ENCODE results near the gene MAPK6. TPM values are rescaled to one million over a fixed set of nuclear protein-coding genes. Genes with fewer than 3 reads are reported as not detected.

Gene MAPK6
- total and polyA plus RNA-seq, 2 of the 8 experiments (the other 6 are each of a cell fraction or from before 2014, with no cell fraction given) = 22.6 to 108 TPM

DNA sequence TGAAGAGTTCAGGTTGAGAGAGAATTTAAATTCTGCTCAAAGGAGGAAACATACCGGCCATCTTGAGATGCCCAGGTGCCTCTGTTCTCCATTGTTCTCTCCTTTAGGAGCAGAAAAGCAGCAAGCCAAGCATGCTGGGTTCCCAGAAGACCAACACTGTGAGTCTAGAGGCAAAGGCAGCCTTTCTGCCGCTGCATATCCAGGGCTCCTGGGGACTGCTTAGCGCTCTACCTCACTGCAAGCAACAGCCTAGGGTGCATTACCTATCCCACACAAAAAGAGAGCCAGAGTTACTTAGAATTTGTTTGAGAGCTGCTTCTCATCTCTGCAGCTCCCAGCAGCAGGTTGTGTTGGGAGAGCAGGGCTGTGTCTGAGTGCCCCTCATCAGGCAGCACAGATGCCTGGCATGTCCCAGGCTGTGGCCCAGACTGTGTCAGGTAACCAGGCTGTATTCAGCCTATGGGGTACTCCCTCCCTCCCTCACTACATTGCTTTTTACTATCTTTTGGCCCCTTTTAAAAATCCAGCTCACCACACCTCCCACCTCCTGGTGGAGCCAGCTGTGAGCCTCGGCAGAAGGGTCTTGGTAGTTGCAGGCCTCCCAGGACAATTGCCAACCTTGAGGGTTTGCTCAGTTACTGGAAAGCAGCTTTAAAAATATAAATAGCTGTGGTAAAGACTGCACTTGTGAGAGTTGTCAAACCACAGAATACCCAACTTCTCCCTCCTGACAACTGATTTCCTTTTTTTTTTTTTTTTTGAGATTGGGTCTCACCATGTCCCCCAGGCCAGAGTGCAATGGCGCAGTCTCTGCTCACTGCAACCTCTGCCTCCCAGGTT, 63.4 kb downstream of the MAPK6 start:
- no peak overlapping the region for H3K56ac ChIP-seq (replicated peaks; ENCODE audit: insufficient read length, low read depth, low read length)
- 88% methylated on average over 5 of the region's 5 CpGs; no CpG with 5 or more reads in 1 of the 2 experiments for WGBS, 2 experiments (ENCODE audit: extremely low coverage in 1 of 2, insufficient coverage in 1 of 2, insufficient read length in 1 of 2, insufficient replicate concordance in 2 of 2, low coverage in 1 of 2, low lambda C conversion rate in 2 of 2, missing lambda C conversion rate in 1 of 2)
- POLR2A ChIA-PET (ENCODE audit: partially characterized antibody) = interaction anchor here (0.6 to 1.0 kb wide), 2 partner anchors 61 to 1338 kb away, joined by 3 read pairs; no protein-coding TSS in a partner anchor
- H3K36me3 ChIP-seq (ENCODE audit: control insufficient read depth in 2 of 4, insufficient read depth in 4 of 4, low read length in 3 of 4) = no peaks in the 10 kb centered on the region
- H3K9me3 ChIP-seq (ENCODE audit: insufficient read depth in 2 of 2, low read depth in 1 of 2, low read length in 1 of 2) = no peaks in the 10 kb centered on the region
- H3K27ac ChIP-seq (ENCODE audit: low read depth, low read length) = peak overlapping the region; percentile 1; the same call in 1 of the 2 replicates
- no peak overlapping the region for H2BK15ac ChIP-seq (ENCODE audit: low read length)
- no peaks in the 10 kb centered on the region for H3K27me3 ChIP-seq (replicated peaks in 1 of 4; ENCODE audit: control insufficient read depth in 3 of 4, extremely low read depth in 1 of 4, insufficient read depth in 3 of 4, low read length in 3 of 4)
- peak overlapping the region; percentile 92 for H2AFZ ChIP-seq (ENCODE audit: low read length)
- no peaks in the 10 kb centered on the region for H3K79me2 ChIP-seq (ENCODE audit: control insufficient read depth in 1 of 2, insufficient read depth in 2 of 2, low read length in 2 of 2)
- H4K91ac ChIP-seq (replicated peaks; ENCODE audit: insufficient read length, low read length) = peak overlapping the region; percentile 17
- H2BK20ac ChIP-seq (ENCODE audit: low read length) = no peak overlapping the region
- H4K20me1 ChIP-seq (replicated peaks in 1 of 2; ENCODE audit: control insufficient read depth in 1 of 2, insufficient read depth in 2 of 2, low read length in 2 of 2) = no peaks in the 10 kb centered on the region
- H3K14ac ChIP-seq (ENCODE audit: insufficient read length) = no peak overlapping the region
- FAIRE-seq (no peak), DNase-seq (ENCODE audit: low read depth in 1 of 2, low spot score in 2 of 2) (no peak)
- H3K23me2 ChIP-seq (ENCODE audit: low read depth, low read length) = no peaks in the 10 kb centered on the region
- no peak overlapping the region; a peak in 1 of 4 replicates for H3K4me2 ChIP-seq (ENCODE audit: insufficient read depth in 1 of 2, low read depth in 2 of 2, low read length in 2 of 2)
- no peak overlapping the region for H3K9ac ChIP-seq (replicated peaks in 1 of 4; ENCODE audit: extremely low read depth in 1 of 4, low read depth in 3 of 4, low read length in 3 of 4)
- CTCF ChIA-PET (ENCODE audit: partially characterized antibody) = interaction anchor here (0.7 to 3.0 kb wide), 9 partner anchors 8 to 652 kb away, joined by 3 to 8 read pairs (median 4); no protein-coding TSS in a partner anchor
- no peak overlapping the region for H3K4ac ChIP-seq (replicated peaks; ENCODE audit: insufficient read length, low read depth, low read length)
- H2BK5ac ChIP-seq (ENCODE audit: low read depth, low read length) = no peak overlapping the region
- H2BK12ac ChIP-seq (ENCODE audit: low read depth, low read length) = no peak overlapping the region
- peaks cover 0 to 4% (median 1%) of the 10 kb centered on the region in 4 experiments; a peak in 3 of 7 replicates for H3K4me1 ChIP-seq (replicated peaks in 1 of 4; ENCODE audit: control insufficient read depth in 3 of 4, insufficient read depth in 4 of 4, low read length in 3 of 4)
- H3K79me1 ChIP-seq (ENCODE audit: low read depth, low read length) = no peaks in the 10 kb centered on the region
- no peak overlapping the region for H3K23ac ChIP-seq (ENCODE audit: insufficient read length)
- no peak overlapping the region for H4K5ac ChIP-seq (ENCODE audit: insufficient read length, low read depth, low read length)
- no peak overlapping the region for H4K8ac ChIP-seq (ENCODE audit: extremely low read depth, insufficient read depth, low read length)
- H3K4me3 ChIP-seq (ENCODE audit: extremely low read depth in 1 of 4, insufficient read depth in 2 of 4, low read depth in 3 of 4, low read length in 4 of 4) = no peak overlapping the region
- no peak overlapping the region for H2AK5ac ChIP-seq (ENCODE audit: low read depth, low read length)
- no peak overlapping the region for H2BK120ac ChIP-seq (replicated peaks; ENCODE audit: low read depth, low read length)
- 0 out of 2 replicates have a peak overlapping the region, but pooled peaks have one; percentile 16 for H3K18ac ChIP-seq (ENCODE audit: extremely low read depth, low read length)
- TF ChIP-seq BRCA1 (IDR thresholded peaks at IDR 0.05; ENCODE audit: low read depth, low read length) = no peak
- TF ChIP-seq KDM5A (IDR thresholded peaks at IDR 0.05; ENCODE audit: low read length) = no peak
- TF ChIP-seq PHF8 (conservative IDR thresholded peaks at IDR 0.05; ENCODE audit: low read depth, low read length) = no peak
- TF ChIP-seq EZH2 (IDR thresholded peaks at IDR 0.05; ENCODE audit: low read depth, low read length, severe bottlenecking) = no peak
- TF ChIP-seq ATF2 (IDR thresholded peaks at IDR 0.05; ENCODE audit: low read length) = no peak
- TF ChIP-seq SIX5 (IDR thresholded peaks at IDR 0.05; ENCODE audit: low read depth, low read length) = no peak
- TF ChIP-seq, protein P1, sequence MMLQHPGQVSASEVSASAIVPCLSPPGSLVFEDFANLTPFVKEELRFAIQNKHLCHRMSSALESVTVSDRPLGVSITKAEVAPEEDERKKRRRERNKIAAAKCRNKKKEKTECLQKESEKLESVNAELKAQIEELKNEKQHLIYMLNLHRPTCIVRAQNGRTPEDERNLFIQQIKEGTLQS (IDR thresholded peaks at IDR 0.05; ENCODE audit: insufficient read depth, low read depth, low read length) = no peak
- no peak for TF ChIP-seq RAD21 (IDR thresholded peaks at IDR 0.05 in 1 of 2, conservative IDR thresholded peaks at IDR 0.05 in 1 of 2; ENCODE audit: low read depth in 2 of 2, low read length in 2 of 2)

Measured in H1 (cell line).